HS-5 (cell line): ENCODE data around the gene SULT4A1.

Experiments
- DNase-seq: peaks from one replicate; pipeline ENCODE4 v3.0.0-alpha.2; 2012; ENCODE audit warnings: low read depth

Gene SULT4A1

GRCh38 chr22:43844560-43845545 lies 17.5 kb downstream of the SULT4A1 start:
- DNase-seq = no peak

- DNase-seq = no peak
Measured at GRCh38 chr22:43843783-43844530, 18.4 kb downstream of the SULT4A1 start.

- no peak for DNase-seq
Measured at GRCh38 chr22:43841742-43842141, 20.6 kb downstream of the SULT4A1 start.

GRCh38 chr22:43840851-43841250 lies 21.5 kb downstream of the SULT4A1 start:
- DNase-seq = no peak

- DNase-seq = no peak
Measured at GRCh38 chr22:43840431-43840830, 21.9 kb downstream of the SULT4A1 start.

GRCh38 chr22:43839781-43840180 lies 22.5 kb downstream of the SULT4A1 start:
- DNase-seq = no peak

GRCh38 chr22:43838571-43839307 lies 23.6 kb downstream of the SULT4A1 start:
- DNase-seq = no peak

- DNase-seq = no peak
Measured at GRCh38 chr22:43838161-43838560, 24.2 kb downstream of the SULT4A1 start.

- no peak for DNase-seq
Measured at GRCh38 chr22:43837666-43838065, 24.6 kb downstream of the SULT4A1 start.

- DNase-seq = no peak
Measured at GRCh38 chr22:43835736-43836135, 26.6 kb downstream of the SULT4A1 start.

- no peak for DNase-seq
Measured at GRCh38 chr22:43835166-43835565, 27.1 kb downstream of the SULT4A1 start.

- no peak for DNase-seq
Measured at GRCh38 chr22:43833286-43834240, 28.8 kb downstream of the SULT4A1 start.

GRCh38 chr22:43832393-43833265 lies 29.7 kb downstream of the SULT4A1 start:
- no peak for DNase-seq

GRCh38 chr22:43831561-43832392 lies 30.5 kb downstream of the SULT4A1 start:
- no peak for DNase-seq

- DNase-seq = no peak
Measured at GRCh38 chr22:43830931-43831560, 31.3 kb downstream of the SULT4A1 start.

GRCh38 chr22:43829904-43830851 lies 32.1 kb downstream of the SULT4A1 start:
- no peak for DNase-seq

GRCh38 chr22:43828998-43829782 lies 33.1 kb downstream of the SULT4A1 start:
- DNase-seq = no peak
